RWPE1 (cell line): ENCODE results near the gene LGR6.

Experiments used
- CTCF ChIA-PET: fragments of 350-600 bp; sonication (Branson Sonifier 250); formaldehyde crosslinking; extraction: SDS; loops from one replicate; lab custom pipeline; 2021; lab: Yijun Ruan, JAX
- POLR2A ChIA-PET: fragments of 400-600 bp; formaldehyde crosslinking; extraction: SDS; loops from one replicate; lab custom pipeline; 2020; ENCODE audit warnings: antibody characterized with exemption; ENCODE audit not compliant: low non-redundant PET; lab: Yijun Ruan, JAX
- DNase-seq: peaks from one replicate; pipeline ENCODE4 v3.0.0; 2012; ENCODE audit warnings: low spot score
- H3K27ac ChIP-seq: fragments of 450-650 bp; 2 replicates; pipeline ENCODE4 v1.5.1; 2017
- TF ChIP-seq, protein P1 (sequence below): fragments of 450-650 bp; conservative IDR thresholded peaks from 2 replicates; pipeline ENCODE4 v1.5.1; 2017; ENCODE audit warnings: low read depth, mild to moderate bottlenecking

The LGR6 gene

DNA sequence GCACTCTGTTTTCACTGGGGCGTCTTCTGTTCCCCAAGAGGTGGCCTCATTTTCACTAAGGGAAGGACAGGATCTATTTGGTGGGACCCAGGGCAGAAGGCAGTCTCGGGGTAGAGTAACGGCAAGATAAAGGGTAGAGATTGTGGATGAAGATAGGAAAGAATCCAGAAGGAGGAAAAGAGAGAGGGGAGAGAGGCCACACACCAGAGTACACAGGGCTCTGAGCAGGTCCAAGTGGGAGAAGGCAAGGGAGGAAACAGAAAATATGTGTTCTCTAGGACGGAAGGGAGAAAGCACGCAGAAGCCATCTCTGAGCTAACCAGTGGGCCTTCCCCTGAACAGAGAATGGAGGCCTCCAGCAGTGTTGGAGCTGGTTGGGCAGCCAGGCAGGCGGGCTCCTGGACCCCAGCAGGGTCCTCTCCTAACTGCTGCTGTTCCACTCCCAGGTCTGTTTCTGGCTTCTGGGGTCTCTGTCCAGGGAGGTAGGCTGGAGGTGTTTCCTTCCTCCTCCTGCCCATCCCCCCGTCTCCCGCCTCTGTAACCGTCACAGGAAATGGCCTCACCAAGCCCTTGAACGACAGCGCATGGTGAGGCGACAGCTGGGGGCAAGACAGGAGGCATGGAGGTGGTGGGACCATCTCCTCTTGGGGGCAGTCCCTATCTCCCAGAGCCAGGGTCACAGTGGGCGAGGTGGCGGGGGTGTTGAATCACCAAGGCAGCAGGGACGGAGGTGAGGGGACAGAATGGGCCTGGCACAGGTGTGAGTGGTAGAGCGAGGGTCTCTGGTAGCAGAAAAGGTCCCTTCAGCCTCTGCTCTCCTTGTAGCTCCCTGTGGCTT lies 33.8 kb upstream of the LGR6 start:
- no peak overlapping the region for H3K27ac ChIP-seq
- POLR2A ChIA-PET = no interaction called here
- no peak for DNase-seq

DNA sequence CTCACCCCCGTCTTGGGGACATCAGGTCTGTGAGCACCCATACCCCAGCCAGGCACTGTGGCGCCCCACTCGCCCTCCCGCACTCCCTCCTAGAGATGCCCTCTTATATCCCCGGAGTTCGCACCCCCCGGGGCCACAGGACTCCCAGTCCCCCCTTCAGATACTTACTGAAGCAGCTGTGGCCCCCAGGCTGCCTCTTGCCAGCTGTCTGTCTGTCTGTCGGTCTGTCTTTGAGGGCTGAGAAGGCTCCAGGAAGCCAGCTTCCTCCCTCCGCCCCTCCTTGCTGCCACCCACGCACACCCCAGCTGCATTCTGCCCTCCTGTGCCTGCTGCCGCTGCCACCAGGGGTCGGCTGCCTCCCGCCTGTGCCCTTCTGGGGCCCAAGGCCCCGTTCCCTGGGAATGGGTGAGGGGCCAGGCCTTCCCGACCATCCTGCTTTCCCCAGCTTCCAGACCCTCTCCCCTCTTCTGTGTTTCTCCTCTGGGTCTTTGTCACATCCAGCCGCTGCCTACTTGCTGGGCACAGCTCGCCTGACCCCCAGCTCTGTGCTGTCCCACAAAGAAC lies 33.1 kb upstream of the LGR6 start, which contains the start of gene PTPN7:
PTPN7 (minus strand) TSS at position 226 of the 564 bp plus-strand sequence. CDS start 1,200 bp downstream, outside the sequence.
- H3K27ac ChIP-seq = no peak within 1 kb of the TSS
- TF ChIP-seq, protein P1, sequence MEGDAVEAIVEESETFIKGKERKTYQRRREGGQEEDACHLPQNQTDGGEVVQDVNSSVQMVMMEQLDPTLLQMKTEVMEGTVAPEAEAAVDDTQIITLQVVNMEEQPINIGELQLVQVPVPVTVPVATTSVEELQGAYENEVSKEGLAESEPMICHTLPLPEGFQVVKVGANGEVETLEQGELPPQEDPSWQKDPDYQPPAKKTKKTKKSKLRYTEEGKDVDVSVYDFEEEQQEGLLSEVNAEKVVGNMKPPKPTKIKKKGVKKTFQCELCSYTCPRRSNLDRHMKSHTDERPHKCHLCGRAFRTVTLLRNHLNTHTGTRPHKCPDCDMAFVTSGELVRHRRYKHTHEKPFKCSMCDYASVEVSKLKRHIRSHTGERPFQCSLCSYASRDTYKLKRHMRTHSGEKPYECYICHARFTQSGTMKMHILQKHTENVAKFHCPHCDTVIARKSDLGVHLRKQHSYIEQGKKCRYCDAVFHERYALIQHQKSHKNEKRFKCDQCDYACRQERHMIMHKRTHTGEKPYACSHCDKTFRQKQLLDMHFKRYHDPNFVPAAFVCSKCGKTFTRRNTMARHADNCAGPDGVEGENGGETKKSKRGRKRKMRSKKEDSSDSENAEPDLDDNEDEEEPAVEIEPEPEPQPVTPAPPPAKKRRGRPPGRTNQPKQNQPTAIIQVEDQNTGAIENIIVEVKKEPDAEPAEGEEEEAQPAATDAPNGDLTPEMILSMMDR = no peak
- ChIA-PET CTCF (interaction anchor here (0.6 to 0.7 kb wide), 3 partner anchors 164 to 517 kb away, joined by 3 to 4 read pairs (median 3); no protein-coding TSS in a partner anchor), POLR2A (no interaction called here)
- no peak for DNase-seq

More for the DNA sequence above, 33.8 kb upstream of the LGR6 start:
- CTCF ChIA-PET = no interaction called here
- TF ChIP-seq, protein P1 = no peak

DNA sequence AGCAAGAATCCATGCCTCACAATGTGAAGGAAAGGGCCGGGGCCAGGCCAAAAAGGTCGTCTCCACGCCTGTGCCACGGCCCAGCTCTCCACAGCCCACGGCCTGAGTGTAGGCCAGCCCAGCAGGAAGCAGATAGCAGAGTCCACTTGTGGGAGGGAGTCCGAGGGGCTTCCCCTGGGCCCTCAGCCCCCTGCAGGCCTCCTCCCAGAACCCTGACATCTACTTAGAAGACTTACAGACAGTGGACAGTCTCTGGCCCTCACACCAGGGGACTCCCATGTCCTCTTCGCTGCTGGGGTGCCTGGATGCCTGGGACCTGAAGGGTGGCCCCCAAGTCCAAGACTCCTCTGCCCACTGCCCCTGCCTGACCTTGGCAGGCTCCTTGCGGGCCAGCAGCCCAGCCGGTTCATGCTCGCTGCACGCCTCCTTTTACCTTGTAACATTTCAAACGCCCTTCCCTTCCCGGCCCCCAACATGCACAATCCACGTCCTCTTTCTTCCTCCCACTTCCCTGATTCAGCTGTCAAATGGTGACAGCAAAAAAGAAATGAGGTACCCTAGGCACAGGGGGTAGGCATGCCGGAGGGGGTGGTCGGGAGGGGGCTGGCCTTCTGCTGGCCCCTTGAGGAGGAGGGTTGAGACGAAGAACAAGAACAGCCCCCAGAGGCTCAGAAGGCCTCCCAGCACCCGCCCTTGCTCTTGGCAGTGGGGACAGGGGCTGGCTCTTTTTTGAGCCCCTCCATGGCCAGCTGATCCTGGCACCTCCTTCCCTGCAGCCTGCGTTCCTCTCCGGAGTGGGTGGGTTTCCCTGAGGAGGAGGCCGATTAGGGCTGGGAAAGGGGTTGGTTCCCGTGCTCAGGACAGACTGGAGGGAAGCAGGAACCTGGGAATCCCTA lies 32.2 kb upstream of the LGR6 start:
- H3K27ac ChIP-seq = no peak overlapping the region
- TF ChIP-seq, protein P1 = no peak
- DNase-seq = no peak
- CTCF ChIA-PET = interaction anchor here (0.6 to 0.7 kb wide), 2 partner anchors 163 to 518 kb away, joined by 3 read pairs; no protein-coding TSS in a partner anchor
- POLR2A ChIA-PET = no interaction called here

DNA sequence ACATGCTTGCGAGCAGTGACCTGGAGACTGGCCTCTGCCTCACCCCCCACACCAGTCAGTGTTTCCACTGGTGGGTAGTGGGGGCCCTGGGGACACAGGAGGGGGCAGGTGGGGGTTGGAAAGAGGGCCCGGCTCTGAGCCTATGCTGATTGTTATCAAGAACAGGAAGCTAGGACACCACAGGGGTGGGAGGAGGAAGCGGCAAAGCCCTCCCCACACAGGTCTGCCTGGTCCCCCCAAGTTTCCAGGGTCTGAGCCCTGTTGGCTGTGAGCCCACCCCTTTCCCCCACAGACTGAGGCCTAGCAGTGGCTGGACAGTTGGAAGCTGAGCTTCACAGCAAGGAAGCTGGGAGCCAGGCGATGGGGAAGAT lies 31.6 kb upstream of the LGR6 start:
- no peak for DNase-seq
- TF ChIP-seq, protein P1 = no peak
- CTCF ChIA-PET = interaction anchor here (0.6 to 1.2 kb wide), 4 partner anchors 8 to 355 kb away, joined by 3 to 4 read pairs (median 3); no protein-coding TSS in a partner anchor
- POLR2A ChIA-PET = interaction anchor here (0.5 kb wide), 1 partner anchor 86 kb away, joined by 3 read pairs; no protein-coding TSS in a partner anchor
- no peak overlapping the region for H3K27ac ChIP-seq

DNA sequence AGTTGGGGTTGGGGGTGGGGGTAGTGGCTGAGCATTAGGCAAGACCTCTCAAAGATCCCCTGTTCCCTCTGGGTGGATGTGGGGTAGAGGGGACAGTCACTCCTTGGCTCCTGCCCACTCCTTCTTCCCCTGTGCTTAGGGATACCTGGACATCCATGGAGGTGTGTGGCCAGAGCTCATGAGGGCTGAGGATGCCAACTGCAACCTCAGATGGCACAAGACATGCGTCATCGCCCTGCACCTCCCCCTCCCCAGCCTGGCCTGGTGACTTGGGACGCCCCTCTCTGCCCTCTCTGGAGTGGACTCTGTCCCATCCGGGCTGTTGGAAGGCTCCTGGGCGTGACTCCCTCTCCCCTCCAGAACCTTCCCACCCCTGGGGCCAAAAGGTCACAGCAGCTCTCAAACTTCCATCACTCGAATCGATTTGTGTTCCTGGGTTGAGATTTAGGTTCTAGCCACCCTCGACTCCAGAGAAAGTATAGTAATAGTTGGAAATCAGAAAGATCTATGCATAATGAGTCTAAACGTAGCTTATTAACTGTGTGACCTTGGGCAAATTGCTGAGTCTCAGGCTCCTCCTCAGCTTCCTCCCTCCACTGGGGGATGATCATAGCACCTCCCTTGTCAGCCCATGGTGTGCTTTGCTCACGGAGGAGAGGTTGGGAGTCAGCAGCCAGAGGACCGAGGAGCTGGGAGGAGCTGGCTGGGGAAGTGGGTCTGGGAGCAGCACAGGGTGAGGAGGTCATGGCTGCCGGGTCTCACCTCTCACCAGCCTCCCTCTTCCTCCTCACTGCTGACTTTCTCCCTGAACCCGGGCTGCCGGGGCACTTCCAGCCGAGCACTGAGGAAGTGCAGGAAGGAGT lies 30.9 kb upstream of the LGR6 start:
- no peak overlapping the region for H3K27ac ChIP-seq
- DNase-seq = no peak
- POLR2A ChIA-PET = interaction anchor here (0.5 kb wide), 1 partner anchor 85 kb away, joined by 3 read pairs; no protein-coding TSS in a partner anchor
- CTCF ChIA-PET = interaction anchor here (0.5 to 1.3 kb wide), 9 partner anchors 9 to 558 kb away, joined by 3 to 5 read pairs (median 3); no protein-coding TSS in a partner anchor
- TF ChIP-seq, protein P1 = no peak
